ENCODE results near the gene PCAT7. TPM values are rescaled to one million over a fixed set of nuclear protein-coding genes. Genes with fewer than 3 reads are reported as not detected.

PCAT7 gene
- polyA plus RNA-seq, 2 of the 4 experiments (the other 2 are of a cell fraction), result 2.1 to 2.8 TPM

DNA sequence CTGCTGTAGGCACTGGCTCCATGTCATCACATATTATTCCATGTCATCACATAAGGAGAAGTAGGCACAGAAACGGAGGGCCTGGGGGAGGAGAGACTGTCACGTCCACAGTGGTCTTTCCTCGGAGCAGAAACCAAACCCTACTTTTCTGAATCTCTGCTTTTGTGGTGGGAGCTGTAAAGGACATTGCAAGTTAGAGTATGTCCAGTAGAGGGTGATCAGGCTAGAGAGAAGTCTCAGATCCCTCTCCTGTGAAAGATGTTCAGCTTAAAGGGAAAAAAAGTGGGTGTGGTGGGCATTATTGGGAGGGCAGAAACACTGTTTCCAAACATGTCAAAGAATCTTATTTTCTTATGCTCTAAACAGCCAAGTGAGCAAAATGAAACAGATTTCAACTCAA is 58.1 kb downstream of the PCAT7 start:
- CTCF ChIA-PET, result interaction anchor here (0.6 kb wide), 1 partner anchor 26 kb away, joined by 3 read pairs; the partner anchor contains the start of gene FBP1
- Histone ChIP-seq H3K4me3 (no peak overlapping the region), H3K4me2 (no peak overlapping the region), H3K9me3 (no peaks in the 10 kb centered on the region), H3K27ac (no peak overlapping the region), H3K4me1 (no peaks in the 10 kb centered on the region)
- FAIRE-seq (no peak), ATAC-seq (peak; percentile 46 to 65; a peak in 3 of 6 replicates), DNase-seq (ENCODE audit: low read depth in 1 of 2, low spot score in 1 of 2) (no peak)
- 56% methylated on average over 3 of the region's 3 CpGs for WGBS (ENCODE audit: missing lambda C conversion rate)
- POLR2A ChIA-PET, result no interaction called here
- TF ChIP-seq RAD21 (conservative IDR thresholded peaks at IDR 0.05 in 1 of 2, IDR thresholded peaks at IDR 0.05 in 1 of 2) (0 out of 5 replicates have a peak, but pooled peaks of 1 of the 2 experiments have one; percentile 9), RARB (CRISPR knock-in tag; IDR thresholded peaks at IDR 0.05) (no peak)

DNA sequence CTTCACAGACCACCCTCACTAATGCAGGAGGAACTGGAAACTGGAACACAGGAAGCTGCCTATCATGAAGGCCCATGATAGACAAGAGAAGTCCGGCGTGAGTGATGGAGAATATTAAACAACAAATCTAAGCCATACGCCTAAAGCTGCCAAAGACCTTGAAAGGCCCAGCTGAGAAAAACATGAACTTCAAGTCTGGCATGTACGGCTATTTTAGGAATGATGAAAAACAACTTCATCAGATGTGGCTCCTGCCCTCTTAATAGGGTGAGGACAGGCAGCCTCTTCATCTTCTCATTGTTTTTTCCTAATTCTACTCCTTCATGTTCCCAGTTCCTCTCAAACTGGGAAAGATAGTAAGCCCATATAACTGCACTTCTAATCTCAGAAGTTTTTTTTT is 64.1 kb downstream of the PCAT7 start:
- CTCF ChIA-PET, result interaction anchor here (0.6 to 1.0 kb wide), 2 partner anchors 16 to 17 kb away, joined by 3 read pairs; no protein-coding TSS in a partner anchor
- Histone ChIP-seq H3K4me2 (no peak overlapping the region), H3K4me1 (no peaks in the 10 kb centered on the region), H3K9me3 (no peaks in the 10 kb centered on the region), H3K4me3 (no peak overlapping the region), H3K27ac (no peak overlapping the region)
- 82% methylated on average over 4 of the region's 4 CpGs for WGBS (ENCODE audit: missing lambda C conversion rate)
- no peak for ATAC-seq
- POLR2A ChIA-PET, result no interaction called here
- DNase-seq (ENCODE audit: low read depth in 1 of 2, low spot score in 1 of 2), result no peak
- TF ChIP-seq MAZ (IDR thresholded peaks at IDR 0.05; ENCODE audit: borderline replicate concordance, low read depth, low read length), result no peak
- no peak for TF ChIP-seq ZNF302 (CRISPR knock-in tag; IDR thresholded peaks at IDR 0.05)
- no peak for TF ChIP-seq ZSCAN20 (CRISPR knock-in tag; IDR thresholded peaks at IDR 0.05)
- no peak for TF ChIP-seq RFX5 (IDR thresholded peaks at IDR 0.05)
- FAIRE-seq, result no peak

Small RNA genes lying within 50 kb of the gene (small RNA-seq; reads per million reads assigned to genes)
- gene RNU6-669P, result 0 reads per million in 6 experiments

Other genes starting within 250 kb of the PCAT7 start
- not detected in 2 replicates for gene NUTM2F, start 226.4 kb upstream of the PCAT7 start, polyA plus RNA-seq (2011; rRNA removed)
- gene NUTM2F, start 226.4 kb upstream of the PCAT7 start, polyA plus RNA-seq (2017; fragmentation: RNase III; extraction: RNeasy Plus Mini Kit Qiagen cat#74134 plus additional on column Dnase treatment), result not detected in 3 replicates
- not detected in 2 replicates for gene FBP2, start 38.7 kb downstream of the PCAT7 start, polyA plus RNA-seq (2011; rRNA removed)
- not detected in 3 replicates for gene FBP2, start 38.7 kb downstream of the PCAT7 start, polyA plus RNA-seq (2017; fragmentation: RNase III; extraction: RNeasy Plus Mini Kit Qiagen cat#74134 plus additional on column Dnase treatment)
- not detected in 2 replicates for gene FBP1, start 84.4 kb downstream of the PCAT7 start, polyA plus RNA-seq (2011; rRNA removed)
- 0.07 TPM in 1 of 3 replicates, not detected in the others for gene FBP1, start 84.4 kb downstream of the PCAT7 start, polyA plus RNA-seq (2017; fragmentation: RNase III; extraction: RNeasy Plus Mini Kit Qiagen cat#74134 plus additional on column Dnase treatment)
- 229 and 266 TPM in 2 replicates for gene AOPEP, start 171.6 kb downstream of the PCAT7 start, polyA plus RNA-seq (2011; rRNA removed)
- gene AOPEP, start 171.6 kb downstream of the PCAT7 start, polyA plus RNA-seq (2017; fragmentation: RNase III; extraction: RNeasy Plus Mini Kit Qiagen cat#74134 plus additional on column Dnase treatment), result 201 to 238 TPM (median 226 TPM) in 3 replicates

Measured in A549 (cell line).